Amniotic epithelial cell (primary cell): ENCODE results near the gene CDK16.

Source experiments
- DNase-seq: peaks from one replicate; pipeline ENCODE4 v3.0.0-alpha.2; 2010; ENCODE audit warnings: low read depth

Gene CDK16

DNA sequence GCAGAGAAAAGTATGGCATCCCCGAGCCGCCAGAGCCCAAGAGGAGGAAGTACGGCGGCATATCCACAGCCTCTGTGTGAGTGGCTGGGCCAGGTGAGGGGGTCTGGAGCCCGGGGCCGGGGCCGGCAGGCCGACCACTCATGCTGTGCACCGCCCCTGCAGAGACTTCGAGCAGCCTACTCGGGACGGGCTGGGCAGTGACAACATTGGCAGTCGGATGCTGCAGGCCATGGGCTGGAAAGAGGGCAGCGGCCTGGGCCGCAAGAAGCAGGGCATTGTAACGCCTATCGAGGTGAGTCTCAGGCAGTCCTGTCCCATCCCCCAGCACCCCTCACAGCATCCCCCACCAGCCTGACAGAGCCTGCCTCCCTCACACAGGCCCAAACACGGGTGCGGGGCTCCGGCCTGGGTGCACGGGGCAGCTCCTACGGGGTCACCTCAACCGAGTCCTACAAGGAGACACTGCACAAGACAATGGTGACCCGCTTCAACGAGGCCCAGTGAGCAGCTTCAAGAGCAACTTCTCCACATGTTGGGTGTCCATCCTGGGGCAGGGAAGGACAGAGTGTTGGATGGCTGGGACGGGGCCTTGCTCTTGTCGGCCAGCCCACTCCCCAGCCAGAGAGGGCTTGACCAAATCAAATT is 32.3 kb upstream of the CDK16 start:
- DNase-seq = no peak

DNA sequence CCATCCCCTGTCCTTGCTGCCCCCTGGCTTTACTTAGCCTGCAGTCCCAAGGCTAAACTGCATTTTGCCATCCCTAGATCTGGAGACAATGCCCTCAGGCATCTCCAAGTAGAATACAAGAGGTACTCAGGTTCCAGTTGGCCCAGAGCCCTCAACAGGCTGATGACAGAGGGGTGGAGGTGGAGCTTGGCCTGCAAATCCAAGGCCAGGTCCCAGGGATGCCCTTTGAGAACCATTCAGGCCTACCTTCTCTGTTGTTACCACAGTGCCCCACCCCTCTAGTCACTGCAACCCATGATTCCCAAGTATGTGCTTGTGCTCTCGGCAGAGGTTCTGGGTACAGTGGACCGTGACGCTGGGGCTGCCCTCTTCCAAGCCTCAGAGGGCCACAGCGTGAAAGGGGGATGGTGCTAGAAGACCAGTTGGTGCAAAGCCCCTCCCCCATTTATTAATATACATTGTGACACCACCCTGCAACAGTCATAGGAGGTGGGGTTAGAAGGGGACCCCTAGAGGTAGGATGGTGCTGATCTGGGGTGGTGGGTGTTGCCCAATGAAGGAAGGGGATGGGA is 31.3 kb upstream of the CDK16 start:
- DNase-seq = no peak

GRCh38 chrX:47189906-47190305 is 28.6 kb upstream of the CDK16 start:
- peak; percentile 11 for DNase-seq

GRCh38 chrX:47190445-47191269 is 27.8 kb upstream of the CDK16 start:
- DNase-seq = peak; percentile 92

DNA sequence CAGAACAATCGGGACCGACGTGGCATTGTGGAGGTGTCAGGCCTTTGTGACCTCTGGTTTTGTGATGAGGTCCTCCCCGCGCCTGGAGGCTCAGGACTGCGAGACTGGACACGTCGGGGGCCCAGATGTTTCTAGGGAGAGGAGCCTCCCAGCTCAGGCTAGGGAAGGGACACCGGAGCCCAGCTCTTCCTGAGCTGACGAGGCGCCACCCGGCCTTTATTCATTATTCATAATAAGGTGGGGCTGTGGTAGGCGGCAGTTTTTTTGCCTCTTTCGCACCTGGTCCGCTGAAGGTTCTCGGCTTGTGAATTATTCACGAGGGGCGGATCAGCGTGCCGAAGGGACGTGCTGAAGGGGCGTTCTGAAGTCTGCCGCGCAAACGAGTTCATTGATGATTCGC is 27.1 kb upstream of the CDK16 start:
- no peak for DNase-seq

- no peak for DNase-seq
Observed at GRCh38 chrX:47191806-47192401, 26.6 kb upstream of the CDK16 start.

- DNase-seq = peak; percentile 89
Observed at GRCh38 chrX:47193475-47194193, 24.8 kb upstream of the CDK16 start, which contains the start of gene UBA1. TSS of gene UBA1 (plus strand) at chrX:47193829. CDS start at chrX:47198803, 4,974 bp downstream.

DNA sequence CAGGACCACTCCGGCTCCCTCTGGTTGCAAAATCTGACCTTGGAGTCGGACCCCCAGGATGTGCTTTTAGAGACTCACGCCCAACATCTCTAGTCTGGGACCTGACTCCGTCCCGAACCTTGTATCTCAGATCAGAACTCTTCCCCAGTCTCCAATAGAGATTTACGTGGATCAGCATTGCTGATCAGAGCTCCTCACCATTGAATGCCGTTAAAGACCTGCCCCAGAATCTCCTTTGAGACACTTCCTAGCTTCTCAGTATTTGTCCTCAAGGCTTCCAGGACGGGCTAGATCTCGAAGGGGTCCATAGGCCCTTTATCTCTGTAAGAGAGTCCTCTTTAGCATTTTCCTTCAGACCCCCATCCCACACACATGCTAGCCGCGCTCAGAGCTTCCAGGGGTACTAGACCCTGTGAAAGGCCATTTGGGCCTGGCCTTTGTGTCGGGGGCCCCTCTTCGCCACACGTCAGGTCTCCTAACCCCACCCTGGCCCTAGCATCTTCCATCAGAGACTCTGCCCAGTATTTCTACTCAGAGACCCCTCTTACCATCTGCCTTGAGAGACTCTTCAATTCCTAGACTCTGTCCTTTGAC is 24.2 kb upstream of the CDK16 start:
- no peak for DNase-seq

- no peak for DNase-seq
Observed at GRCh38 chrX:47196098-47196497, 22.4 kb upstream of the CDK16 start.

DNA sequence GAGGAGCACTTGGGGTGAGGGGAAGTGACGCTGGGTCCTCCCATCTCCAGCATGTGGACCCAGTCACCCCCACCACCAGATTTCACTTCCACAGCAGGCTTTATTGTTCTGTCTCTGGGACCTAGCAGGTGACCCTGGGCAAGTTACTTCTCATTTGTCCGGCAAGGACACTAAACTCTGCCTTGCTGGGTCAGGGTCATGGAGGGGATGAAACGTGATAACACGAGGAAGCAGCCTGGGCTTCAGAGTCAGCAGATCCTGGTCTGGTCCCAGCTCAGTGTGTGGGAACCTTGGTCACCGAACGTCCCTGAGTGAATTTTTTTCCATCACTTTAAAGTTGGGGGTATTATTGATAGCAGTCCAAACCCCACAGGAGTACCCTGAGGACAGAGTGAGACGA is 21.0 kb upstream of the CDK16 start:
- DNase-seq = no peak

DNA sequence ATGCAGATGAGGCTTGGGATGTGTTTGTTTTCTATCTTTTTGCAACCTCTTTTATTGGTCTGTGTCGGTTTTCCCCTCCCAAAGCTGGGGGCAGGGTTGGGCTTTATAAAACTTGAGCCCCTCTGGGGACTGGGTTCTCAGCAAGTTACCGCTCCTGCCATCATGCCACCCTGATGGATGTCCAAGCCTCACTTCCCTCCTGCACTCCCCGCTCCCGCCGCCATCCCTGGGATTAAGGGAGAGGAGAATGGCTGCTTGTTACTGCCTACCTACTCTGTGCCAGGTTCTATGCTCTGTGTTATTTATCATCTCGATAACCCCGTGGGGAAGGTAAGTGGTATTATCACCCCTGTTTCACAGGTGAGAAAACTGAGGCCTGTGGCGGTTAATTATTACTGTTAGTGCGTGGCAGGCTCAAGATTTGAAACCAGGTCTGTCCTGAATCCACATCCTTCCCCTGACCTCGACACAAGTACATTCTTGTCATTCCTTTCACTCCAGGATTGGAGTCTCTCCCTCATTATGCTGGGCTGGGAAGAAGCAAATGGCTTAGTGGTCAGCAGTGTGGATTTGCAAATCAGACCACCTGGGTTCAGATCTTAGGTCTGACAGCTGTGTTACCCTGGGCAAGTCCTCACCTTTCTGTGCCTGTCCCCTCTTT is 20.3 kb upstream of the CDK16 start:
- DNase-seq = peak; percentile 71

DNA sequence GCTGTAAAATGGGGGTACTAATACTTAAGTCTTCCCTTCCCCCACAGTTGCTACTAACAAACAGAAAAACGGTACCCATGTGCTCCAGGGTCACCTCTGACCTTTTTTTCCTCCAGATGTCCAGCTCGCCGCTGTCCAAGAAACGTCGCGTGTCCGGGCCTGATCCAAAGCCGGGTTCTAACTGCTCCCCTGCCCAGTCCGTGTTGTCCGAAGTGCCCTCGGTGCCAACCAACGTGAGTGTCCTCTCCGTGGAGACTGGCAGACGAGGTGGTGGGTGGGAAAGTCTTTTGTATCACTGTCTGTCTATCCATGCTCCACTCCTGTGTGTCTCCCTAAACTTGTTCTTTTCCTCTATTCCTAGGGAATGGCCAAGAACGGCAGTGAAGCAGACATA is 19.8 kb upstream of the CDK16 start:
- no peak for DNase-seq

DNA sequence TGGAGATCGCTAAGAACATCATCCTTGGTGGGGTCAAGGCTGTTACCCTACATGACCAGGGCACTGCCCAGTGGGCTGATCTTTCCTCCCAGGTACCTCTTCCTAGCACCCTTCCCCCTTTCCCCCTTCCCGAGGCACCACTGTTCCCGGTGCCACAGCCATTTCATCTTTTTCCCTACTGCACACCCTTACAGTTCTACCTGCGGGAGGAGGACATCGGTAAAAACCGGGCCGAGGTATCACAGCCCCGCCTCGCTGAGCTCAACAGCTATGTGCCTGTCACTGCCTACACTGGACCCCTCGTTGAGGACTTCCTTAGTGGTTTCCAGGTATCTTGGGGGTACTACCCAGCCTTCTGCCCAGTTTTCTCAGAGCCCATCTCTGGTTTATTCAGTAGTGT is 19.2 kb upstream of the CDK16 start:
- DNase-seq = no peak

DNA sequence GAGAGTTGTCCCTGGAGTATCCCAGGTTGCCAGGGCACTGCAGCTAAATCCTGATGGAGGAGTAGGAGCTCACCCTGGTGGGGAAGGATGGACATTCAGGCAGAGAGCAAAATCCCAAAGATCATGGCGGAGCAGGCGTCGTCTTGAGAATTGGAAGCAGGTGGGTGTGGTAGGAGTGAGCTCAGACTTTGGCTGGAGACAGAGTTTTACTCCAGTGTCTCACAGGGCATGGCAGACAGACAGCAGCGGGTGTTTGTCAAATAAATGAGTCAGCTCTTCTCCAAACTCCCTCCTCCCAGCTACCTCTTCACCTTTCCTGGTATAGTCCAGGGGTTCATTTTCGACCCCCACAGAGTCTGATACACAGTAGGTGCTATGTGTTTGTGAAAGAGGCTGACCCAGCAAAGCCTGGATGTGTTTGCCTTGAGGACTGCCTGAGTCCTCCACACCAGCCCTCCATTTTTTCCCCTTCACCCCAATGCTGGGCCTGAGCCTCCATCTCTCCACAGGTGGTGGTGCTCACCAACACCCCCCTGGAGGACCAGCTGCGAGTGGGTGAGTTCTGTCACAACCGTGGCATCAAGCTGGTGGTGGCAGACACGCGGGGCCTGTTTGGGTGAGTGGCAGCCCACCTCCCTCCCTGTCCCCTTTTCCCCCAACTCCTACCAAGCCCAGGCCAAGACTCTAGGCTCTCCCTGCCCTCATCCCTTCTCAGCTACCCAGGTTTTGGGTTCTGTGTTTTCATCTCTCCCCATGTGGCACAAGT is 17.9 kb upstream of the CDK16 start:
- DNase-seq = peak; percentile 40

- DNase-seq = no peak
Observed at GRCh38 chrX:47201345-47201944, 17.0 kb upstream of the CDK16 start.

- DNase-seq = no peak
Observed at GRCh38 chrX:47202316-47202715, 16.2 kb upstream of the CDK16 start.

DNA sequence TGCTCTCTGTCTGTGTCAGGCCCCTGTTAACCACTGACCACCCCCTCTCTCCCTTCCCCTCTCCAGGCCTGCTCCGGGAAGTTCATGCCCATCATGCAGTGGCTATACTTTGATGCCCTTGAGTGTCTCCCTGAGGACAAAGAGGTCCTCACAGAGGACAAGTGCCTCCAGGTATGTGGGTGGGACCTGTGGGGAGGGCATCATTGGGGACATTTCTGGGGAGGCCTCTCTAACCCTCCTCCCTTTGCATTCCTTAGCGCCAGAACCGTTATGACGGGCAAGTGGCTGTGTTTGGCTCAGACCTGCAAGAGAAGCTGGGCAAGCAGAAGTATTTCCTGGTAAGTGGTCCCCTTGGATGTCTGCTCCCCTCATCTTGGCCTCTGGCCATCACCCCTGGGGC is 15.6 kb upstream of the CDK16 start:
- DNase-seq = no peak

DNA sequence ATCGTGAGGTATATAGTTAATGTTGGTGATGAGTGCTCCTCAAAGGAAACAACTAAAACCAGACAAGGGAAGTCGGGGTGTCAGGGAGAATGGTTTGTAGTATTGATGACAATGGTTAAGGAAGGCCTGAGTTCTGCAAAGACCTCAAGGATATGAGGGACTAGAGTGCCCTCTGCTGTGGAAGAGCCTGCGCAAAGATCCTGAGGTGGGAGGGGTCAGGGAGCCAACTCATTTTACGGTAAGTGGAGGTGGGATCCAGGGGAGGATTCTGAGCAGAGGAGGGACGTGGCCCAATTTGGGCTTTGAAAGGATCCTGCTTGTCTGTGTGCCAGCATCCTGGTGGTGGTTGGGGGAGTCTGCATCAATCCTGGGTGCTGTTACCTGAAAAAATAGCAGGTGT is 13.5 kb upstream of the CDK16 start:
- DNase-seq = no peak

DNA sequence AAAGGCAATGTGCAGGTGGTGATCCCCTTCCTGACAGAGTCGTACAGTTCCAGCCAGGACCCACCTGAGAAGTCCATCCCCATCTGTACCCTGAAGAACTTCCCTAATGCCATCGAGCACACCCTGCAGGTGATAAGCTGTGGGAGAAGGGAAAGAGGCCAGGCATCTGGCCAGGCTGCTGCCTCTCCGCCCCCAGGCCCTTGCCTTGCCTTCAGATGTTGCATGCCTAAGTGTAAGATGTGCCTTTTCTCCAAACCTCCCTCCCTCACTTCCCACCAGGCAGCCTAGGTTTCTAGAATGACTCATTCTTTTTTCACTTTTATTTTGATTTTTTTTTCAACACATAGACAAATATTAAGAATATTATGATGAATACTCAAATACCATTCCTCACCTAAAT is 12.2 kb upstream of the CDK16 start:
- DNase-seq = peak; percentile 44

DNA sequence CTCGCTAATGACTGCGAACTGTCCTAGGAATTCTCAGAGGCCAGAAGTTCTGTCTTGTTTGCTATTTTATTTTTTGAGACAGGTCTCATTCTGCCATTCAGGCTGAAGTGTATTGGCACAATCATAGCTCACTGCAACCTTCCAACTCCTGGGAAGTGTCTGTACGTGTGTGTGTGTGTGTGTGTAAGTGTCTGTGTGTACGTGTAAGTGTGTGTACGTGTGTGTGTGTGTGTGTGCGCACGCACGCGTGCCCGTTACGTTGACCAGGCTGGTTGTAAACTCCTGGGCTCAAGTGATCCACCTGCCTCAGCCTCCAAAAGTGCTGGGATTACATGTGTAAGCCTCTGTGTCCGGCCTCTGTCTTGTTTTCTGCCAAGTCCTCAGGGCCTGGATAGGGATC is 10.4 kb upstream of the CDK16 start:
- no peak for DNase-seq
